NCI-H1092 (cell line): ENCODE results near the gene NISCH.
"Not testable (repeated sequence)": the region's sequence is repeated elsewhere in the genome, so short reads cannot be mapped to it uniquely, and the experiment has no call there.

Experiments used
- DNase-seq: peaks from one replicate; lab custom pipeline; 2025; lab: John Stamatoyannopoulos, UW

Gene NISCH

DNA sequence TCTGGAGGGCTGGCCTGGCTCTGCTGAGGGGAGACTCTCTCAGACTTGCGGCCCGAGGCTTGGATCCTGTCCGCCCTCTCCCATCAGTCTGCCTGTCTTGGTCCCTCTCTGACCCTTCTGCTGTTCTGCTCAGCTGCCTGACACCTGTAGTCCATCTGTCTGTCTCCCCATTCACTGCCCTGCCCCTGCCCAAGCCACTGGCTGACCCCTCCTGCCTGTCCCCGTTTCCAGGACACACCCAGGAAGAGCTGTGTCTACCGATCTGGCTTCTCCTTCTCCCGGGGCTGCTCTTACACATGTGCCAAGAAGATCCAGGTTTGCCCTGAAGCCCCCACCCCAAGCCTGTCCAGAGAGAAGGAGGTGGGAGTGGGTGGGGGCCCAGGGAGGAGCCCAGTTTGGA, 59.8 kb downstream of the NISCH start:
- no peak for DNase-seq

DNA sequence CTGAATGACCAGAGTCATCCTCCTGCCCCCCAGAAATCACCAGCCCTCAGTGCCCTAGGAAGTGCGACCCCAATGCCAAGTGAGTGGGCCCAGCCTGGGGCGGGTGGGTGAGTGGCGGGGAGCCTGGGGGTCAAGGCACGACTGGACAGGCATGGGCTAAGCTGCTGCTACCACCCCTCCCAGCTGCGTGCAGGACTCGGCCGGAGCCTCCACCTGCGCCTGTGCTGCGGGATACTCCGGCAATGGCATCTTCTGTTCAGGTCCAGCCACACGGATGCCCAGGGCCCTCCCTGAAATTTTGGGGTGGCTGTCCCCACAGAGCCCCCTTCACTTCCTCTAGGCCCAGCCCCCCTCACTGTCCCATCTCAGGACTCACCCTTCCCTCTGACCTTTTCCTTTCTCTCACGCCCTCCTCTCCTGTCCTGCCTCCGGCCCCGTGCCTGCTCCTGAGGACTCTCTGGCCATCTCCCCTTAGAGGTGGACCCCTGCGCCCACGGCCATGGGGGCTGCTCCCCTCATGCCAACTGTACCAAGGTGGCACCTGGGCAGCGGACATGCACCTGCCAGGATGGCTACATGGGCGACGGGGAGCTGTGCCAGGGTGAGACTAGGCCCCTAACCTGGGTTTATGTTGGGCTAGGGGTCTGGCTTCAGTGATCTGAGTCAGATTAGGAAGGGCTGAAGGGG, 61.2 kb downstream of the NISCH start:
- no peak for DNase-seq

DNA sequence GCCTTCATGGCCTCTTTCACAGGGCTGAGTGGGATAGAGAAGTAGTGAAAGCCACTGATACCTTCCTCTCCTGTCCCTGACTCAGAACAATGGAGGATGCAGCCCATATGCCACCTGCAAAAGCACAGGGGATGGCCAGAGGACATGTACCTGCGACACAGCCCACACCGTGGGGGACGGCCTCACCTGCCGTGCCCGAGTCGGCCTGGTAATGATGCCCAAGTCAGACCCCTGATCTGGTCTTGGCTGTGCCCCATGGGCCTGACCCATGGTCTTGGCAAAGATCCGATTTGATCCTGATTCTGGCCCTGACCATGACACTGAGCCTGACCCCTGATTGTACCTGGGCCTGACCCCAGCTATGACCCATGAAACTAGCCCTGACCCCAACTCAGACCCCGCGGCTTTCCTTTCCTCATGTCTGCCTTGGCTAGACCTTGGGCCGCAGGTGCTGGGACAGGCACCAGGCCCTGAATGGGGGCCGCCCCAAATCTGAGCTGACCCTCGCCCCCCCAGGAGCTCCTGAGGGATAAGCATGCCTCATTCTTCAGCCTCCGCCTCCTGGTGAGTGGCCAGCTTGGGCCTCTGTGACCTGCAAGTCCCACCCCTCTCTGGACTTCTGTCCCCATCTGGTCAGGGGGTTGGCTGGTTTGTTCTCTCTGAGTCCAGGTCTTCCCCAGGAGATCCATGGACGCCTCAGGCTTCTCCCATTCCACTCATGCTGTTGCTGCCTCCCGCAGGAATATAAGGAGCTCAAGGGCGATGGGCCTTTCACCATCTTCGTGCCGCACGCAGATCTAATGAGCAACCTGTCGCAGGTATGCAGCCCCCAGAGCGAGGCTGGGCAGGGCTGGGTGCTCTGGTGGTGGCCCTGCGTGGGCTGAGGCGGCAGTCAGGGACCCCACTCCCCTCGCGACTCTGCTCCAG, 62.7 kb downstream of the NISCH start:
- DNase-seq: no peak

DNA sequence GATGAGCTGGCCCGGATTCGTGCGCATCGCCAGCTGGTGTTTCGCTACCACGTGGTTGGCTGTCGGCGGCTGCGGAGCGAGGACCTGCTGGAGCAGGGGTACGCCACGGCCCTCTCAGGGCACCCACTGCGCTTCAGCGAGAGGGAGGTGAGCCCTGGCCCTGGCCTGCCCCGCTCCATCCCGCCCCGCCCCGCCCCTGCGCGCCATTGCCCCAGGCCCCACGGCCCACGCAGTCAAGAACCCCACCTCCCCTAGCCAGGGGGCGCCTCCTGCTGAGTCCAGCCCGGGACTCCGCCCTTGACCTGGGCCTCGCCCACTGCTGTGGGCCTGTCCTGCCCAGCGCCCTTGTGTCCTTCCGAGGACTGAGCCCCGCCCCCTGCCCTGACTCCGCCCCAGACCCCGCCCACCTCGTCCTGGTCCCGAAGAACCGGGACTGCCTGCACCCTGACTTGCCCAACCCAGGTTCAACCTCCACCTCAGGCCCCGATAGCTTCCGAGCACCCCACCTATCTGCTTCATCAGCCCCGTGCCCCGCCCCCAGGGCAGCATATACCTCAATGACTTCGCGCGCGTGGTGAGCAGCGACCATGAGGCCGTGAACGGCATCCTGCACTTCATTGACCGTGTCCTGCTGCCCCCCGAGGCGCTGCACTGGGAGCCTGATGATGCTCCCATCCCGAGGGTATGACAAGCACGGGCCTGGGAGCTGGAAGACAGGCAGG, 63.5 kb downstream of the NISCH start:
- no peak for DNase-seq

DNA sequence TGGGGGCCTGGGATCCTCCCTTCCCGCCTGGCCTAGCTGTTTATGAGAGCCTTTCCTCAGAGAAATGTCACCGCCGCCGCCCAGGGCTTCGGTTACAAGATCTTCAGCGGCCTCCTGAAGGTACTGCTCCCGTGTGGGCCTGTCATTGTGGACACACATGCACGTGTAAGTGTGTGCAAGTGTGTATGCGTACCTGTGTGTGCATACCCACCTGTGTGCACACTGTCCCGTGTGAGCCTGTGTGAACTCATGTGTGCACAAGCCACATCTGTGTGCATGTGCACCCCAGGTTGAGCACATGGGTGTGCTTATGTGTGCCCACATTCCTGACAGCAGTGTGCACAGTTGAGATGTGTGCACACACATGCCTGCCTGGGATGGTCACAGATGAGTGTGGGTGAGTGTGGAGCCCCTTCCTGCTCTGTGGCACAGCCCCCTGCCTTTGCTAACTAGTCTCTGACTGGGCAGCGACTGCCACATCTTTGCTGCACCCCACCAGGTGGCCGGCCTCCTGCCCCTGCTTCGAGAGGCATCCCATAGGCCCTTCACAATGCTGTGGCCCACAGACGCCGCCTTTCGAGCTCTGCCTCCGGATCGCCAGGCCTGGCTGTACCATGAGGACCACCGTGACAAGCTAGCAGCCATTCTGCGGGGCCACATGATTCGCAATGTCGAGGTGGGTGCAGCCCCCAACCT, 64.2 kb downstream of the NISCH start:
- no peak for DNase-seq

DNA sequence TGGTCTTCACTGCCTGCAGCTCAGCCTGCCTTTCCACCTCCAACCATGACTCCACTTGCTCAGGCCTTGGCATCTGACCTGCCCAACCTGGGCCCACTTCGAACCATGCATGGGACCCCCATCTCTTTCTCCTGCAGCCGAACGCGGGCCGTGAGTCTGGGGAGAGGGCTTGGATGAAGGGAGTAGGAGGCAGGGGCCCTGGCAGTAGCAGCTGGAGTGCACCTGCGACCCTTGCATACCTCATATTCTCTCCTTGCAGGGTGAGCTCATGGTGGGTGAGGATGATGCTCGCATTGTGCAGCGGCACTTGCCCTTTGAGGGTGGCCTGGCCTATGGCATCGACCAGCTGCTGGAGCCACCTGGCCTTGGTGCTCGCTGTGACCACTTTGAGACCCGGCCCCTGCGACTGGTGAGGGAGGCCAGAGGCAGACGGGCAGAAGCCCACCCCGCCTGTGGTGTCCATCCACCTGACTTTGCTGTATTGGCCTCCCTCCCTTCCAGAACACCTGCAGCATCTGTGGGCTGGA, 64.8 kb downstream of the NISCH start:
- no peak for DNase-seq

DNA sequence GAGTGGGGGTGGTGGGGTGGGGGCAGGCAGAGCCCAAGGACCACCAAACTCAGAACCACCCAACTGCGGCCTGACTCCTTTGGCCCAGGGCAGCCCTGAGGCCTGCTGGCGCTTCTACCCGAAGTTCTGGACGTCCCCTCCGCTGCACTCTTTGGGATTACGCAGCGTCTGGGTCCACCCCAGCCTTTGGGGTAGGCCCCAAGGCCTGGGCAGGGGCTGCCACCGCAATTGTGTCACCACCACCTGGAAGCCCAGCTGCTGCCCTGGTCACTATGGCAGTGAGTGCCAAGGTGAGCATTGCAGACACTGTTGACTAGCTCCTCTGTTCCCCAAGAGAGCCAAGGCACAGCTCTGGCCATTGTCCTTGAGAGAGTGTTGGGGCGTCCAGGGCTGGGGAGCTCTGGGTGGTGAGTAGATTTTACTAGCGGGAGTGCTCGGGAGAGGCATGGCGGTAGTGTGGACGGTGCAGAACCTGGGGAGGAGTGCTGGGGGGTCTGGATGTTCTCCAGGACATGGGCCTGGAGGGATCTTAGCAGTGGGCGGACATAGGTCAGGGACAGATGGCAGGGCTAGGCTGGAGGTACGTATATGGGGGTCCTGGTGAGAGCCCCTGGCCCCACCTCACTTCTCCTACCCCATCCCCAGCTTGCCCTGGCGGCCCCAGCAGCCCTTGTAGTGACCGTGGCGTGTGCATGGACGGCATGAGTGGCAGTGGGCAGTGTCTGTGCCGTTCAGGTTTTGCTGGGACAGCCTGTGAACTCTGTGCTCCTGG, 65.5 kb downstream of the NISCH start:
- DNase-seq: no peak

DNA sequence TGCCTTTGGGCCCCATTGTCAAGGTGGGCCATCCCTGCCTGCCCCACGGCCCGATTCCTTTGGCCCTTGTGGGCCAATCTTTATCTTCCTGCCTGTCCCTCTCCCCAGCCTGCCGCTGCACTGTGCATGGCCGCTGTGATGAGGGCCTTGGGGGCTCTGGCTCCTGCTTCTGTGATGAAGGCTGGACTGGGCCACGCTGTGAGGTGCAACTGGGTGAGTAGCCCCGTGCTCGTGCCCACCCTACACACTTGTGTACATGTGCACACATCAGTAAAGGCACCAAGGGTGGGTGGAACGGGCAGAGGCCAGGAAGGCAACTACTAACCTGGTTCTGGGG, 66.1 kb downstream of the NISCH start:
- DNase-seq: no peak

DNA sequence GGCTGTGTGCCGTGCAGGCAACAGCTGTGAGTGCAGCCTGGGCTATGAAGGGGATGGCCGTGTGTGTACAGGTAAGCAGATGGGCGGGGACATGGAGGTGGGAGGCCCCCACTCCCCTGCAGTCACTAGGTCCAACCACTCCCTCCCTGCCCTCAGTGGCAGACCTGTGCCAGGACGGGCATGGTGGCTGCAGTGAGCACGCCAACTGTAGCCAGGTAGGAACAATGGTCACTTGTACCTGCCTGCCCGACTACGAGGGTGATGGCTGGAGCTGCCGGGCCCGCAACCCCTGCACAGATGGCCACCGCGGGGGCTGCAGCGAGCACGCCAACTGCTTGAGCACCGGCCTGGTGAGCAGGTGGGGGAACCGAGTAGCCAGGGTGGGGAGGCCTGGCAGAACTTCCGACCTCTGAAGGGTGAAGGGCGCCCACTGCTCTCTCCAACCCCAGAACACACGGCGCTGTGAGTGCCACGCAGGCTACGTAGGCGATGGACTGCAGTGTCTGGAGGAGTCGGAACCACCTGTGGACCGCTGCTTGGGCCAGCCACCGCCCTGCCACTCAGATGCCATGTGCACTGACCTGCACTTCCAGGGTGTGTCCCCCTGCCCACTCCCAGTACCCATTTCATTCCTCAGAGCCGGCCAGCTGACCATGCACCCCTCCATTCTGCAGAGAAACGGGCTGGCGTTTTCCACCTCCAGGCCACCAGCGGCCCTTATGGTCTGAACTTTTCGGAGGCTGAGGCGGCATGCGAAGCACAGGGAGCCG, 66.7 kb downstream of the NISCH start:
- DNase-seq: no peak

DNA sequence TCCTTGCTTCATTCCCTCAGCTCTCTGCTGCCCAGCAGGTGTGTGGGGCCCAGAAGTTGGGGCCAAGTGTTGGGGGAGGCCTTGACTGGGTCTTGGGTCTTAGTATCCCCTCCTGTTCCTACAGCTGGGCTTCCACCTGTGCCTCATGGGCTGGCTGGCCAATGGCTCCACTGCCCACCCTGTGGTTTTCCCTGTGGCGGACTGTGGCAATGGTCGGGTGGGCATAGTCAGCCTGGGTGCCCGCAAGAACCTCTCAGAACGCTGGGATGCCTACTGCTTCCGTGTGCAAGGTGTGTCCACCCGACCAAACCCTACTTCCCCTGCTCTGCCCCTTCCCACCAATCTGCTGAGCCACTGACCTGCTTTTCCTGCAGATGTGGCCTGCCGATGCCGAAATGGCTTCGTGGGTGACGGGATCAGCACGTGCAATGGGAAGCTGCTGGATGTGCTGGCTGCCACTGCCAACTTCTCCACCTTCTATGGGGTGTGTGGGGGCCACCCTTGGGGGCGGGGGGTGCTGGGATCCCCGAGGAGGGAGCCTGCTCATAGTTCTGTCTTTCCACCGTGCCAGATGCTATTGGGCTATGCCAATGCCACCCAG, 67.3 kb downstream of the NISCH start:
- DNase-seq: no peak

DNA sequence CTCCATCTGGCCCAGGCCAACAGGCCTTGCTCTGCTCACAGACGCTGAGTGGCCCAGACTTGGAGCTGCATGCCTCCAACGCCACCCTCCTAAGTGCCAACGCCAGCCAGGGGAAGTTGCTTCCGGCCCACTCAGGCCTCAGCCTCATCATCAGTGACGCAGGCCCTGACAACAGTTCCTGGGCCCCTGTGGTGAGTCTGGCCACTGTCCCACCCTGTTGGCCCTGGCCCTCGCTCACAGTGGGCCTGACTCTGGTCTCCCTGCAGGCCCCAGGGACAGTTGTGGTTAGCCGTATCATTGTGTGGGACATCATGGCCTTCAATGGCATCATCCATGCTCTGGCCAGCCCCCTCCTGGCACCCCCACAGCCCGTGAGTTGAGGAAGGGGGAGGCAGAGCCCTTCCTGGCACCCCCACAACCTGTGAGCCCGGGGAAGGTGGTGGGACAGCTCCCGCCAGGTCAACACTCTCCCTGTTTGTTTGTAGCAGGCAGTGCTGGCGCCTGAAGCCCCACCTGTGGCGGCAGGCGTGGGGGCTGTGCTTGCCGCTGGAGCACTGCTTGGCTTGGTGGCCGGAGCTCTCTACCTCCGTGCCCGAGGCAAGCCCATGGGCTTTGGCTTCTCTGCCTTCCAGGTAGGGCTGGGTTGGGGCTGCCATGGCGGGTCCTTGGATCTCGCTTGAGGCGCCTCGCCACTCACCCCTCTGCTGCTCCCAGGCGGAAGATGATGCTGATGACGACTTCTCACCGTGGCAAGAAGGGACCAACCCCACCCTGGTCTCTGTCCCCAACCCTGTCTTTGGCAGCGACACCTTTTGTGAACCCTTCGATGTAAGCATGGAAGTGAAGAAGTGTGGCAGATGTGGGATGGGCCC, 68.2 kb downstream of the NISCH start:
- no peak for DNase-seq

DNA sequence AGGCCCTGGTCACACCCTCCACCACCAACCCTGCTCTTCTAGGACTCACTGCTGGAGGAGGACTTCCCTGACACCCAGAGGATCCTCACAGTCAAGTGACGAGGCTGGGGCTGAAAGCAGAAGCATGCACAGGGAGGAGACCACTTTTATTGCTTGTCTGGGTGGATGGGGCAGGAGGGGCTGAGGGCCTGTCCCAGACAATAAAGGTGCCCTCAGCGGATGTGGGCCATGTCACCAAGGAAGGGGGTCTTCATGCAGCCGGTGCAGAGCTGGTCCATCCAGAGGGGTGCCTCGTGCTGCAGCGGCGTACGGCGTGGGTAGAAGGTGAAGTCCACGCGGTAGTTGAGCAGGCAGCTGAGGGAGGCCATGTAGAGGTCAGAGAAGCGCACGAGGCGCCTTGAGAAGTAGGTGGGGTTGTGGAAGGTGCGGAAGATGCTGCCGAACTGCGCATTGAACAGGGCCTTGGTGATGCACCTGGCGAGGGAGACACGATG, 68.9 kb downstream of the NISCH start:
- no peak for DNase-seq

DNA sequence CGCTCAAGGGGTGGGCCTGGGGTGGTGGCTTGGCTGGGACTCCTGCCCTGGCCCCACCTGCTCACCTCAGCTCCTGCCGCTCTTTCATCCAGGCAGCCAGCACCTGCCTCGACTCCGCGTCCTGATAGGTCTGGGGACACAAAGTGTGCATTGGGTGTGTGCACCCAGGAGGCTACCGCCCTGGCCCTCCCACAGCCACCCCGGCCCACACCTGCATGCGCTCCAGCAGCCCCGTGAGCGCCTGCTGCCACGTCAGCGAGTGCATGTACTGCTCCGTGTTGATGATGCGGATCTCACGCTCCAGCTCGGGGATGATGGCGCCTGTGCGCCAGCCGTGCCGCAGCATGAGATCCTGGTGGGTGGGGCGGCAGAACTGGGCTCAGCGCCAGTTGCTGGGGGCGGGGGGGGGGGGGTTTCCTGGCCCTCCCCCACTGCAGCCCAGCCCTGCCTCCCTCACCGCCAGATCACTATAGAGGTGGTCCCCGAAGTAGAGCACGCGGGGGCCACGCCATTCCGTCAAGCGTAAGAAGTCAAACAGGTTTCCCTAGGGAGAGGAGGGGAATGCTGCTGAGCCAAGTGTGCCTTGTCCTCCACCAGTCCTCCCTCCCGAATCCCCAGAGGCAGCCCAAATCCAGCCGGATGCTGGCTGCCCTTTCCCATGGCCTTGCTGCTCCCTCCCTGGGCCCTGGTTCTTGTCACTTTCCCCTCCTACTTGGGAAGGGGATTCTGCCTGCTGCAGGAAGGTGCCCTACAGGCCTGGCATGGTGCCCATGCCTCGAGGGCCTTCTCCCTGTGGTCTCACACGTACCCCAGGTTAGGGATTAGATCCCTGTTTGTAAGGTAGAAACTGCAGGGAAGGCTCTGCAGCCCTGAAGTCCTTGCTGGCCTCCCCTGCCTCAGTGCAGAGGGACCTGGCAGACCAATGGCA, 69.6 kb downstream of the NISCH start:
- DNase-seq: no peak

DNA sequence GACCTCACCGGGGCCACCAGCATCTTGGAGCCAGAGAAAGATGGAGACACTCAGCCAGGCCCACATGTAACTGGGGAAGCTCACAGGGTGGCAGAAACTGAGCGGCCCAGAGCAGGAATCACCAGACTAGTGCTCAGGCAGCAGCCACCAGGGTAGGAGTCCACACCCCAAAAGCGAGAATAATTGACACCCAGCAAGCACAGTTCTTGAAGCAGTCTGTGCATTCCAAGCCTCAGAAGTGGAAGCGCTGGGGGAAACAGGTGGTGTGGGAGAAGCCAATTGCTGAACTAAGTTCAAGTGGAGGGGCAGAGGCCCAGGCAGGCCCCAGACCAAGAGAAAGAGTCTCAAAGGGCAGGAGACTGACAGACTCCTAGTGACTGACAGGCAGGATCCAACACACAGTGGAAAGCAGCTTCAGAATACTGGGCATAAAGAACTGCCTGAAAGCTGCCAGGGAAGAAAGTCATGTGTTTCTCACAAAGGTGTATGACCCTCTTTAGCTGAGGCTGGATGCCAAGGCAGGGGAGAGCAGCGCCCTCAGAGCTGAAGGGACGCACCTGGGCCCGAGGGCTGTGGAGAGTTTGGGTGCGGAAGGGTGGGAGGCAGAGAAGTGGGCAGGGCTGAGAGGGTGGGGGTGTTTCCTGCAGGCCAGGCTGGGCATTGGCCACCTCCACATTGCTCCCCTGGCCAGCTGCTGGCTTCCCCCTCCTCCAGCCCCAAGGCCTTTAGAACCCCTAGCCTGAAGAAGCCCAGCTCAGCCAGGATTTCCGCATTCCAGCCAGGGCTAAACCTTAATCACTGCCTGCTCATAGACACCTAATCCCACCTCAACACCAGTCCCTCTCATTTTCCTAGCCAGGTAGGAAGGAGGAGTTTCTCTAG, 70.5 kb downstream of the NISCH start:
- DNase-seq: no peak

DNA sequence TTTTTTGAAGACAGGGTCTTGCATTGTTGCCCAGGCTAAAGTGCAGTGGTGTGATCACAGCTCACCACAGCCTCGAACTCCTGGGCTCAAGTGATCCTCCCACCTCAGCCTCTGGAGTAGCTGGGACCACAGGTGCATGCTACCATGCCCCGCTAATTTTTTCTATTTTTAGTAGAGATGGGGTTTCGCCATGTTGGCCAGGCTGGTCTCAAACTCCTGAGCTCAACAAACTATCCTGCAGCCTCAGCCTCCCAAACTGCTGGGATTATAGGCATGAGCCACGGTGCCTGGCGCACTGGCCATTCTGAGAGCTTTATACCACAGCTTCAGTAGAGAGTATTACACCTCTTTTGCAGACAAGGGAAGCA, 71.3 kb downstream of the NISCH start:
- not testable (repeated sequence) for DNase-seq

DNA sequence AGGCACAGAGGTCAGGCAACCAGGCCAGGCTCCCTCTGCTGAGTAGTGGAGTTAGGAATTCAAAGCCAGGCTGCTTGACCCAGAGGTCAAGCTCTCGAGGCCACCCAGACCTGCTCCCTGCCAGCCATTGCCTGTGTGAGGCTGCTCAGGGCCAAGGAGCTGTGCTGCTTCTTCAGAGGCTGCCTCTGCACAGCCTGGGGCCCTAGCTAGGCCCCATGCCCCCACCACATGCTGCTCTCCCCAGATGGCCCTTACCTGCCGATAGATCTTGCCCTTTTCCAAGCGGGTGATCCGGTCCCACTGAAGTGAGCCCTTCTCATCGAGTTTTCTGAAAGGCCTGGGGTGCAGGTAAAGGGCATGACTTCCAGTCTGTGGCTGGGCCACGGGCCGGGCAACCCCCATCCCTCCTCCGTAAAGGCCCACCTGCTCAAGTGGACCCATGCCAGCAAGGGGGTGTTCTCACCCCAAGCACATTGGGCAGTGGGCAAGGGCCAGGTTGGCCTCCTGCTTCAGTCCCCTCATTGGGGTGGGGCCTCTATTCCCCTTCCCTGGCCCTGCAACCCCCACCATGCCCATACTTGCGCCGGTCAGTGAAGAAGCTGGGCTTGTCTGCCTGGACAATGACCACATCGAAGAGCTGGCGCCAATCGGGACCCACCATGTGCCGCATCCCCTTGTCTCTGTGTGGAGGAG, 71.8 kb downstream of the NISCH start:
- no peak for DNase-seq
